Measurements from ENCODE around the gene CPA3.

Gene CPA3

DNA sequence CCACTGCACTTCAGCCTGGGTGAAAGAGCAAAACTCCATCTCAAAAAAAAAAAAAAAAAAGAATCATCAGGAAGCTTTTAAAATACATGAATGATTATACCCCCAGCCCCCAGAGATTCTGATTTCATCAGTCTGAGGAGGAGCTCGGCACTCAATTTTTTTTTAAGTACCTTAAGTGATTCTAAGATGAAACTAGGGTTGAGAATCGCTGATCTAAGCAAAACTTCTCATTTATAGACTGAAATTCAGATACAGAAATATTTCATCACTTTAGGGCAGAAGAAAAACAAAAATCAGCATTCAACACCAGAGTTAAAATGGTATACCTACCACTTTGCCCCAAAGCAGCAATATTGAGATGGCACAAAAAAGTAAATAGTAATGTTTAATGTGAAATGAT, 24.7 kb downstream of the CPA3 start:
- TF ChIP-seq, protein P1, sequence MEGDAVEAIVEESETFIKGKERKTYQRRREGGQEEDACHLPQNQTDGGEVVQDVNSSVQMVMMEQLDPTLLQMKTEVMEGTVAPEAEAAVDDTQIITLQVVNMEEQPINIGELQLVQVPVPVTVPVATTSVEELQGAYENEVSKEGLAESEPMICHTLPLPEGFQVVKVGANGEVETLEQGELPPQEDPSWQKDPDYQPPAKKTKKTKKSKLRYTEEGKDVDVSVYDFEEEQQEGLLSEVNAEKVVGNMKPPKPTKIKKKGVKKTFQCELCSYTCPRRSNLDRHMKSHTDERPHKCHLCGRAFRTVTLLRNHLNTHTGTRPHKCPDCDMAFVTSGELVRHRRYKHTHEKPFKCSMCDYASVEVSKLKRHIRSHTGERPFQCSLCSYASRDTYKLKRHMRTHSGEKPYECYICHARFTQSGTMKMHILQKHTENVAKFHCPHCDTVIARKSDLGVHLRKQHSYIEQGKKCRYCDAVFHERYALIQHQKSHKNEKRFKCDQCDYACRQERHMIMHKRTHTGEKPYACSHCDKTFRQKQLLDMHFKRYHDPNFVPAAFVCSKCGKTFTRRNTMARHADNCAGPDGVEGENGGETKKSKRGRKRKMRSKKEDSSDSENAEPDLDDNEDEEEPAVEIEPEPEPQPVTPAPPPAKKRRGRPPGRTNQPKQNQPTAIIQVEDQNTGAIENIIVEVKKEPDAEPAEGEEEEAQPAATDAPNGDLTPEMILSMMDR (IDR thresholded peaks at IDR 0.05; ENCODE audit: poor library complexity, severe bottlenecking): no peak
- no peak overlapping the region for H3K27ac ChIP-seq (ENCODE audit: poor library complexity, severe bottlenecking)
- no peak overlapping the region for H3K4me3 ChIP-seq (ENCODE audit: severe bottlenecking)
- DNase-seq (ENCODE audit: low spot score) (no peak), ATAC-seq (ENCODE audit: low read depth) (no peak)
- no peaks in the 10 kb centered on the region for H3K4me1 ChIP-seq (ENCODE audit: insufficient read depth, poor library complexity, severe bottlenecking)
- no peaks in the 10 kb centered on the region for H3K36me3 ChIP-seq (ENCODE audit: low read depth)
- H3K9me3 ChIP-seq (ENCODE audit: severe bottlenecking): no peaks in the 10 kb centered on the region
- no peaks in the 10 kb centered on the region for H3K27me3 ChIP-seq (ENCODE audit: insufficient read depth, poor library complexity, severe bottlenecking)

DNA sequence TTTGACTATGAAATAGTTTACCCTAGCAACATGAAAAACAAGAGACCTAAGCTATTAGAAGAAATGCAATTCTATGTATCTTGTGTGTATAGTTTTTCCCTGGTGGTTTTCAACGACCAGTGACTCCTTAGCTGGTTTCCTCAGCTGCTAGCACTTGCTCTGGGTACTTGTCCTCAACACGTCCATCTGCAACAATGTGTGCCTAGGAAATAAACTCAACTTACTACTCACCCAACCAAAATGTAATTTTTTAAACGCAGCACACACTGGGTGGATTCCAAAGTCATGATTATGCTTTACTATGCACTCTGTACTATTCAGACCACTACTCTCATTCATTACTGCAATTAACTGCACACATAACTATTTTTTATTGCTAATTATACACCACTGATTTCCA, 31.0 kb downstream of the CPA3 start:
- Histone ChIP-seq H3K9me3 (ENCODE audit: severe bottlenecking) (no peaks in the 10 kb centered on the region), H3K27me3 (ENCODE audit: insufficient read depth, poor library complexity, severe bottlenecking) (no peaks in the 10 kb centered on the region), H3K4me1 (ENCODE audit: insufficient read depth, poor library complexity, severe bottlenecking) (no peaks in the 10 kb centered on the region), H3K4me3 (ENCODE audit: severe bottlenecking) (no peak overlapping the region), H3K27ac (ENCODE audit: poor library complexity, severe bottlenecking) (no peak overlapping the region), H3K36me3 (ENCODE audit: low read depth) (no peaks in the 10 kb centered on the region)
- no peak for ATAC-seq (ENCODE audit: low read depth)
- TF ChIP-seq, protein P1 (IDR thresholded peaks at IDR 0.05; ENCODE audit: poor library complexity, severe bottlenecking): no peak
- no peak for DNase-seq (ENCODE audit: low spot score)

DNA sequence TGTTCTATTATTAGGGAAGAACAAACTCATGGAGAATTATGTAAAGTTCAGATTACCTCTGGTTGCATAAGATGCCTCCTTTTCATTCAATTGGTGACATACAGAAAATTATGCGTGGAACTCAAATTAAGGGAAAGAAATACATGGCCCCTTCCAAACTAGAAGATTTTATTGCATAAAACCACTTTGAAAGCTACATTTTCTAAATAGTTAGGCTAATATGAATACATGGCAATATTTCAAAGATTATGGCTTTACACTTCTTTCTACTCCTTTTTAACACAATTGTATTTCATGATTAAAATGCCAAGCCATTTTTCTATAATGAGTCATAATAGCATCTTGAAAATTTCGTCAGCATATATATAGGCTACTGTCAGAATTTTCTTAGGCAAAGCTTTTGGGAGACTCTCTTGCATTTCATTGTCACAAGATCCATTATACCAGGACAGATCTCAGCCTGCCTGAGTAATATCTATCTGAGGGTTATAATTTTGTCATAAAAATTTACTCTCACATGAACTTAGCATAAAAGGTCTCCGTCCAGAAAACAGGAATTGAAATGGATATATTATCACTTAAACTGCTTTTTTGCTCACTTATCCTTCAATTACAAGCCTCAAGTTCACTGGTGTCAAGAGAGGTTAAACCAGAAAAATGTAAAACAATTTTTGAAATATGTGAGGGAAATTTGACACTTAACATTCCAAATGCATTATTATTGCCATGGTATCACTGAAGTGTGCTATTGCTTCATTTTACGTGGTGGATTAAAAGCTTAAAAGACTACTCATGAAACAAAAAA, 37.1 kb downstream of the CPA3 start:
- peak overlapping the region; percentile 90 for H3K27ac ChIP-seq (ENCODE audit: poor library complexity, severe bottlenecking)
- H3K4me3 ChIP-seq (ENCODE audit: severe bottlenecking): no peak overlapping the region
- H3K4me1 ChIP-seq (ENCODE audit: insufficient read depth, poor library complexity, severe bottlenecking): peaks cover 20% of the 10 kb centered on the region
- ATAC-seq (ENCODE audit: low read depth) (peak; percentile 61), DNase-seq (ENCODE audit: low spot score) (no peak)
- TF ChIP-seq, protein P1 (IDR thresholded peaks at IDR 0.05; ENCODE audit: poor library complexity, severe bottlenecking): no peak
- no peaks in the 10 kb centered on the region for H3K9me3 ChIP-seq (ENCODE audit: severe bottlenecking)
- no peaks in the 10 kb centered on the region for H3K27me3 ChIP-seq (ENCODE audit: insufficient read depth, poor library complexity, severe bottlenecking)
- no peaks in the 10 kb centered on the region for H3K36me3 ChIP-seq (ENCODE audit: low read depth)

DNA sequence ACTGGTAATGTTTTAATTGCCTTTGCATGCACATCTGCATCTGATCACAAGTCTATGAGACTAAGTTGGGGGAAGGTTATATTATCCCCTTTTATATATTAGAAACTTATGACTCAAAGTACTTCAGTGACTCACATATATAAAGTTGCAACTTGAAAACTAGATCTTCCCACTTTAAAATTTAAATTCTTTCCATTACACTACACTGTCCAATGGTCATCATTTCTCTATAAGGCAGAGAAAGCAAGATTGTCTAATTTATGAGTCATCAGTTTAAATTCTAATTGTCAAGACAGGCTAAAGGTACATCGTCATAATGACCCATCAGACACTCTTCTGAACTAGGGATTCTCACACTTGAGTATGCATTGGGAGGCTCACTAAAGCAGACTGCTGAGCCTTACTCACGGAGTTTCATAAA, 37.9 kb downstream of the CPA3 start:
- no peaks in the 10 kb centered on the region for H3K36me3 ChIP-seq (ENCODE audit: low read depth)
- H3K27me3 ChIP-seq (ENCODE audit: insufficient read depth, poor library complexity, severe bottlenecking): no peaks in the 10 kb centered on the region
- TF ChIP-seq, protein P1 (IDR thresholded peaks at IDR 0.05; ENCODE audit: poor library complexity, severe bottlenecking): no peak
- H3K9me3 ChIP-seq (ENCODE audit: severe bottlenecking): no peaks in the 10 kb centered on the region
- H3K27ac ChIP-seq (ENCODE audit: poor library complexity, severe bottlenecking): peak overlapping the region; percentile 90
- no peak for DNase-seq (ENCODE audit: low spot score)
- H3K4me1 ChIP-seq (ENCODE audit: insufficient read depth, poor library complexity, severe bottlenecking): peaks cover 20% of the 10 kb centered on the region
- no peak overlapping the region for H3K4me3 ChIP-seq (ENCODE audit: severe bottlenecking)
- ATAC-seq (ENCODE audit: low read depth): peak; percentile 91

DNA sequence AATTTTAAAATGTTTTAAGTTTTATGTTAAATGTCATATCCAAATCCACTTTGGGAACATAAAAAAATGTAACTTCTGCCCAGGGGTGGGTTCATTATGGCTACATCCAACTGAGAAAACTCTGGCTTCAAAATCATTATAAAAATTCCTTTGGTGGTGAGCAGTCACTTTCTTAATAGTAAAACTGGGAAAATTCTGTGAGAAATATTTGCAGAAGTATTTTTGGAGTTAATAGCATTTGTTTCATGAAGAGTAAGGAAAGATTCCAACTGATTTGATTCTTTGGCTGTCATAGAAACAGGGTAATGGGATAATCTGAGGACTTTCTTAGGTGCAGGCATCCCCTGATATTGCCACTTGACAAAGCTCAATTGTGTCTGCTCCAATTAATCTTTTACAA, 38.8 kb downstream of the CPA3 start:
- Histone ChIP-seq H3K36me3 (ENCODE audit: low read depth) (no peaks in the 10 kb centered on the region), H3K27me3 (ENCODE audit: insufficient read depth, poor library complexity, severe bottlenecking) (no peaks in the 10 kb centered on the region), H3K4me1 (ENCODE audit: insufficient read depth, poor library complexity, severe bottlenecking) (peaks cover 20% of the 10 kb centered on the region), H3K9me3 (ENCODE audit: severe bottlenecking) (no peaks in the 10 kb centered on the region), H3K27ac (ENCODE audit: poor library complexity, severe bottlenecking) (peak overlapping the region; percentile 90), H3K4me3 (ENCODE audit: severe bottlenecking) (no peak overlapping the region)
- ATAC-seq (ENCODE audit: low read depth): no peak
- DNase-seq (ENCODE audit: low spot score): no peak
- TF ChIP-seq, protein P1 (IDR thresholded peaks at IDR 0.05; ENCODE audit: poor library complexity, severe bottlenecking): no peak

Measured in RWPE2 (cell line).